ENCODE data around the gene ZNF14.
"Not testable (repeated sequence)": the region's sequence is repeated elsewhere in the genome, so short reads cannot be mapped to it uniquely, and the experiment has no call there.

The ZNF14 gene

GRCh38 chr19:19687090-19687489 lies 45.8 kb downstream of the ZNF14 start:
- no peak for DNase-seq

DNA sequence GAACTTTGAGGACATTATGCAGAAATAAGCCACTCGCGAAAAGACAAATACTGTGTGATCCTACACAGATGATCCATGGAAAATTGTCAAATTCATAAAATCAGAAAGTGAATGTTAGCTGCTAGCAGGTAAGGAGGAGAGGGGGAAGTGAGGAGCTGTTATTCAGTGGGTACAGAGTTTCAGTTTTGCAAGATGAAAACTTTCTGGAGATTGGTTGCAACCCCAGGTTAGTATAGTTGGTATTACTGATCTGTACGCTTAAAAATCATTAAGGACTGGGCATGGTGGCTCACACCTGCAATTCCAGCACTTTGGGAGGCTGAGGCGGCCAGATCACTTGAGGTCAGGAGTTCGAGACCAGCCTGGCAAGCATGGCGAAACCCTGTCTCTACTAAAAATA lies 46.3 kb downstream of the ZNF14 start:
- DNase-seq, result no peak

DNA sequence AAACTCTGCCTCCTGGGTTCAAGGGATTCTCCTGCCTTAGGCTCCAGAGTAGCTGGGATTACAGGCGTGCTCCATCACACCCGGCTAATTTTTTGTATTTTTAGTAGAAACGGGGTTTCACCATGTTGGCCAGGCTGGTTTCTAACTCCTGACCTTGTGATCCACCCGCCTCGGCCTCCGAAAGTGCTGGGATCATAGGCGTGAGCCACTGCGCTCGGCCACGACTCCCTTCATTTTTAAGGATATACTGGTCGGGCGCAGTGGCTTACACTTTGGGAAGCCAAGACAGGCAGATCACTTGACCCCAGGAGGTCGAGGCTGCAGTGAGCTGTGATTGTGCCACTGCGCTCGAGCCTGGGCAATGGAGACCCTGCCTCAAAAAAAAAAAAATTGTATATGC lies 46.8 kb downstream of the ZNF14 start:
- DNase-seq, result not testable (repeated sequence)

GRCh38 chr19:19679176-19680073 lies 53.5 kb downstream of the ZNF14 start:
- no peak for DNase-seq

DNA sequence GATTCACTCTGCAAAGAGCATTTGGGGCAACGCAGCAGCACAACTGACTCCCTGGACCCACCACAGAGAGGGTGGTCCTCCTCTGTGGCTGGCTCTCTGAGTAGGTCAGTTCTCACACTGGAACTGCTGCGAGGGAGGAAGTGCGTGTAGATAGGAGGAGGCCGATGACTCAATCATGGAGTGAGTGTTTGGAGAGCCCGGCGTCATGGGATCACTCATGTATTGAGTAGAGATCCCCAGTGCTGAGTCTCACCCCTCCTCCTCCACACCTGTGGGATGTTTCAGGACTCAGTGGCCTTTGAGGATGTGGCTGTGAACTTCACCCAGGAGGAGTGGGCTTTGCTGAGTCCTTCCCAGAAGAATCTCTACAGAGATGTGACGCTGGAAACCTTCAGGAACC lies 55.3 kb downstream of the ZNF14 start:
- DNase-seq, result no peak

DNA sequence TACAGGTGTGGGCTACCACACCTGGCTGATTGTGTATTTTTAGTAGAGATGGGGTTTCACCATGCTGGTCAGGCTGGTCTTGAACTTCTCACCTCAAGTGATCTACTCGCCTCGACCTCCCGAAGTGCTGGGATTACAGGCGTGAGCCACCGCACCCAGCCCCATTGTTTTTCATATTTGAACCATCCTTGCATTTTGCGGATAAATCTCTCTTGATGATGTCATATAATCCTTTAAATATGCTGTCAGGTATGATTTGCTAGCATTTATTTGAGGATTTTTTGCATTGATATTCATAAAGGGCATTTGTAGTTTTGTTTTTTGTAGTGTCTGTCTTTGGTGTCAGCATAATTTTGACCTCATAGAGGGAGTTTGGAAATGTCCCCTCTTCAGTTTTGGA lies 58.6 kb downstream of the ZNF14 start:
- no peak for DNase-seq

- DNase-seq, result no peak
These were observed 60.1 kb downstream of the ZNF14 start for GRCh38 chr19:19672816-19673215.

GRCh38 chr19:19670070-19670551 lies 62.8 kb downstream of the ZNF14 start:
- DNase-seq, result no peak

DNA sequence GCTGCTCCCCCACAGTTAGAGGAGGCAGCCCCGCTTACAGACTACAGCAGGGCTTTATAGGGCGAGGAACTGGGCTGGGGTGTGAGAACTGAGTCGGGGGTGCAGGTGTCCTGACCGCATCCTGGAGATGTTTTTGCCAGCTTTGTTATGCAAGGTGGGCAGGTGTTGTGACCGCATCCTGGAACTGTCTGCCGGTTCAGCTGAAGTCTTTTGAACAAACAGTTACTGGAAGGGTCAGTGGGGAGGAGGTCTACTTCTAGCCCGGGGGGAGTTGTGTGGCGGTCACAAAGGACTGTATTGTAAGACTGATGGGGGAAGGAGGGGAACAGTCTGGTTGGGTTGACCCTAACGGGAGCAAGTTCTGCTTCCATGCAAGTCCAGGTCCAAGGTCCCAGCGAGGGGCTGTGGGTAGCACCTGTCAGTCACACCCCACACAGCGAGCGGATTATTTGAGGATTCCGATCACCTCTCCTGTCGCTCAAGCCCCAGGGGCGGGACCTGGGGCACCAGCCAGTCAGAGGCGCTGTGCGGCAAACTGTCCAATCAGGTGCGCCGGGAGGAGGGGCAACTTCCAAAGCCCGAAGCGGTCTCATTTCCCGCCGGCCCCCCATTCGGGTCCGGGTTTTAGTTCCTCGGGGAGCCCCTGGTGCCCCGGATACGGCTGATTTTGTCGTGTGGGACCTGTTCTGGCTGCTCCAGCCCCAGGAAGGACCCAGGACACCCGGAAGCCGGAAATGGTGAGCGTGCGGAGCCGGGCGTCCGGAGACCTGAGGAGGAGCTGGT lies 64.5 kb downstream of the ZNF14 start, which contains the start of gene ZNF101:
ZNF101 (plus strand) TSS at position 610 of the 783 bp plus-strand sequence; CDS start at position 735, 125 bp downstream.
- peak; percentile 96 to 98 (median 97) for DNase-seq

- DNase-seq, result not testable (repeated sequence)
These were observed 67.4 kb downstream of the ZNF14 start for GRCh38 chr19:19665420-19665948.

DNA sequence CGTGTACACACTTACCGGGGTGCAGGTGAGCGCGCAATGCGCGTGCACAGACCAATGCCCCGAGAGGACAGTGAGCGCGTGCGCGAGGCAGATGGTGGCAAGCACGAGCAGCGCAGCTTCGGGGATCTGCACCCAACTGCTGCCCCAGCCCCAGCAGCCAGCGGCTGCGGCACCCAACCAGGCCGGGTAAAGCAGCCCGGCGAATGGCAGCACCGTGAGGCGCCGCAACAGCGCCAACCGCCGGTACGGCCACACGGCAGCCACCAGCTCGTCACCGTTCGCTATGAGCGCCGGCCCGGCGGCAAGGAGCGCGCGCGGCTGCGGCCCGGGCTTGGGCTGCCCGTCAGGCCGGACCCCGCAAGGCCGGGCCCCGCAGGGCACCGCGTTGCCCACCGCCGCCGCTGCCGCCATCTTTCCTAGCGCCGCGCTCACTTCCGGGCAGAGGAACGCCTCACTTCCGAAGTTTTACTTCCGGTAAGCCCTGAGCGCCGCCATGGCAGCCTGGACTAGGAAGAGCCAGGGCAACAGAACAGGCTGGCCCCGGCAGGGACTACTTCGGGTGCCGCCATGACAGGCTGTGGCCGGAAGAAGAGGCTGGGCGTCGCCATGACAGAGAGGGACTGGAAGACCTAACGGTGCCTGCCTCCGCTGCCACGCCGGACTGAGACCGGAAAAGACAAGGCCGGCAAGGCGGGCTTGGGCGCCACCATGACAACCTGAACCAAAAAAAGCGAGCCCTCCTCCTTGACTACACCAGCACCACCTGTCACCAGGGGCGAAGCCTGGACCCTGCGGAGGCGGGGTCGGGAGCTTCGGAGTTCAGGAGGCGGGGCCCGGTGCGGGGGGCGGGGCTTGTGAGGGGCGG lies 69.4 kb downstream of the ZNF14 start, which contains the start of gene ATP13A1:
ATP13A1 (minus strand) TSS at position 421 of the 865 bp plus-strand sequence; CDS start at position 411, 10 bp downstream.
- peak; percentile 96 to 99 (median 98) for DNase-seq

DNA sequence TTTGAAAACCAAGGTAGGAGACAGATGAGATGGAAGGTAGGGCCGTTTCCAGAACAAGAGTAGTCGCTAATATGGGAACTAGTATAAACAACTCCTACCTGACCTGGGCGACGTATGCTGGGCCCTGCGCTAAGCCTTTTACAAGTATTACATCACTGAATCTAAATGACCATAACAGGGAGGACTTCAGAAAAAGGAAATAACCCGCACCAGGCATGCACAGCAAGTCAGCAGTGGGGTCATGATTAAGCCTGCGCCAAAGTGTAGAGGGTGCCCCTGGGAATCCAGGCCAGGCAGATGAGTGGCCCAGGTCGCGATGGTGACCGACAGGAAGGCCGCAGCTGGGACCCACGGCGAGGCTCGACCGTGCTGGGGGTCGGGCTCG lies 70.0 kb downstream of the ZNF14 start:
- DNase-seq, result peak; percentile 31 to 62 (median 48)

- no peak for DNase-seq
These were observed 70.6 kb downstream of the ZNF14 start for GRCh38 chr19:19662344-19662743.

DNA sequence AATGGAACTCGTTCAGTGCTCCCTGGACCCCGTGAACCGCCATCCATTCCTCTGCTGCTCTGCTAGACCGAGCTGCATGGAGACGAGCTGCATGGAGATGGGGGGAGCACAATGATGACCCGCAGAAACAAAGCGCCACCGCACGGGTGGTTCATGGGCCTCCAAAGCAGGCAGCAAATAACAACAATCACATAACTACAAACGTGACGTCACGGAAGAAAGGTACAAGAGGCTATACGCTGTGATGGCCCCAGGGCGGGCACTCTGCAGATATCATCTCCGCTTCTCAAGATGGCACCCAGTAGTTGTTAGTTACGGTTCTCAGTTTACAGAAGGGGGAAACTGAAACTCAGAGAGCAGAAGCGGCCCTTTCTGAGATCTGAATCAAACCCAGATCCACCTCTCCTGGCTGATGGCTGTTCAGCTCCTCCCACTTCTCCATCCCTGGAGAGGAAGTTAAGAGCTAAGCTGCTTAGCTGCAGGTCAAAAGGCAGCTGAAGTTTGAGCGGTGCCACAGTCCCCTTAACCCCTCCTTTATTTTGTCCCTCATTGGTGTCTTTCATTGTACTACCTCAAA lies 71.1 kb downstream of the ZNF14 start:
- DNase-seq, result peak; percentile 50 to 84 (median 75)

- DNase-seq, result no peak
These were observed 71.7 kb downstream of the ZNF14 start for GRCh38 chr19:19661141-19661674.
